Osteocyte (in vitro differentiated cells): ENCODE results near the gene ELOVL5. TPM values are rescaled to one million over a fixed set of nuclear protein-coding genes. Genes with fewer than 3 reads are reported as not detected.

Experiments
- DNase-seq: peaks from one replicate; pipeline ENCODE4 v3.0.0; 2021; ENCODE audit warnings: mixed read lengths; ENCODE audit not compliant: unreplicated experiment; ENCODE audit errors: extremely low spot score
- H3K27ac Mint-ChIP-seq: one replicate; pipeline ENCODE4 v1.8.0; 2021; ENCODE audit warnings: mild to moderate bottlenecking, mixed read lengths; ENCODE audit not compliant: unreplicated experiment
- H3K27me3 Mint-ChIP-seq: one replicate; pipeline ENCODE4 v1.8.0; 2021; ENCODE audit warnings: mixed read lengths; ENCODE audit not compliant: unreplicated experiment
- H3K36me3 Mint-ChIP-seq: one replicate; pipeline ENCODE4 v1.8.0; 2021; ENCODE audit warnings: mixed read lengths; ENCODE audit not compliant: unreplicated experiment
- H3K4me1 Mint-ChIP-seq: one replicate; pipeline ENCODE4 v1.8.0; 2021; ENCODE audit warnings: mixed read lengths; ENCODE audit not compliant: unreplicated experiment
- H3K4me3 Mint-ChIP-seq: one replicate; pipeline ENCODE4 v1.8.0; 2021; ENCODE audit warnings: mild to moderate bottlenecking, moderate library complexity, mixed read lengths; ENCODE audit not compliant: unreplicated experiment
- H3K9me3 Mint-ChIP-seq: one replicate; pipeline ENCODE4 v1.8.0; 2021; ENCODE audit warnings: mixed read lengths; ENCODE audit not compliant: unreplicated experiment
- CTCF ChIP-seq: fragments of 200-600 bp; sonication (generic); IDR thresholded peaks from 2 replicates; pipeline ENCODE4 v1.5.0; 2021; ENCODE audit warnings: antibody characterized with exemption, mild to moderate bottlenecking, moderate library complexity
- total RNA-seq: library from RNA; stranded (reverse); gene quantifications from 2 replicates; pipeline ENCODE4 v1.2.1, GENCODE V29; 2021

Gene ELOVL5
- total RNA-seq, 1 donor from 2014 or later: 89.4 TPM

- Mint-ChIP-seq H3K9me3 (no peaks in the 10 kb centered on the region), H3K27ac (peak overlapping the region; percentile 97), H3K27me3 (no peaks in the 10 kb centered on the region), H3K4me1 (peaks cover 16% of the 10 kb centered on the region), H3K36me3 (no peaks in the 10 kb centered on the region), H3K4me3 (peak overlapping the region; percentile 87)
- DNase-seq: no peak
- TF ChIP-seq CTCF: no peak
These were observed 11.0 kb upstream of the ELOVL5 start for GRCh38 chr6:53359843-53360092.

- TF ChIP-seq CTCF: no peak
- H3K36me3 Mint-ChIP-seq: no peaks in the 10 kb centered on the region
- peak overlapping the region; percentile 87 for H3K4me3 Mint-ChIP-seq
These were observed 10.5 kb upstream of the ELOVL5 start for GRCh38 chr6:53359095-53359842.

GRCh38 chr6:53358440-53359094 lies 9.8 kb upstream of the ELOVL5 start:
- Mint-ChIP-seq H3K27ac (peak overlapping the region; percentile 88), H3K36me3 (no peaks in the 10 kb centered on the region), H3K4me3 (peak overlapping the region; percentile 87), H3K27me3 (peaks cover 7% of the 10 kb centered on the region), H3K9me3 (no peaks in the 10 kb centered on the region), H3K4me1 (peaks cover 16% of the 10 kb centered on the region)
- DNase-seq: no peak
- no peak for TF ChIP-seq CTCF

More at GRCh38 chr6:53359095-53359842, 10.5 kb upstream of the ELOVL5 start:
- H3K9me3 Mint-ChIP-seq: no peaks in the 10 kb centered on the region
- H3K4me1 Mint-ChIP-seq: peaks cover 16% of the 10 kb centered on the region
- H3K27ac Mint-ChIP-seq: peak overlapping the region; percentile 97
- peak; percentile 98 for DNase-seq
- peaks cover 4% of the 10 kb centered on the region for H3K27me3 Mint-ChIP-seq

- H3K36me3 Mint-ChIP-seq: no peaks in the 10 kb centered on the region
- H3K27me3 Mint-ChIP-seq: peaks cover 13% of the 10 kb centered on the region
- H3K27ac Mint-ChIP-seq: peak overlapping the region; percentile 2
- no peak for TF ChIP-seq CTCF
- DNase-seq: no peak
- peaks cover 16% of the 10 kb centered on the region for H3K4me1 Mint-ChIP-seq
- no peak overlapping the region for H3K4me3 Mint-ChIP-seq
- no peaks in the 10 kb centered on the region for H3K9me3 Mint-ChIP-seq
These were observed 9.0 kb upstream of the ELOVL5 start for GRCh38 chr6:53357576-53358360.

GRCh38 chr6:53353624-53354023 lies 4.9 kb upstream of the ELOVL5 start:
- TF ChIP-seq CTCF: no peak
- peaks cover 7% of the 10 kb centered on the region for H3K4me1 Mint-ChIP-seq
- no peaks in the 10 kb centered on the region for H3K36me3 Mint-ChIP-seq
- H3K27ac Mint-ChIP-seq: no peak overlapping the region
- H3K27me3 Mint-ChIP-seq: peaks cover 17% of the 10 kb centered on the region
- no peak for DNase-seq
- no peak overlapping the region for H3K4me3 Mint-ChIP-seq
- no peaks in the 10 kb centered on the region for H3K9me3 Mint-ChIP-seq
